Ishikawa (cell line): Measurements from ENCODE around the gene PUS3.
A peak's percentile ranks its signal among the peaks of the same experiment; 100 is the strongest.

Source experiments
- CEBPB ChIP-seq: IDR thresholded peaks from 2 replicates; pipeline ENCODE4 v1.6.1; 2012
- CREB1 ChIP-seq: IDR thresholded peaks from 2 replicates; pipeline ENCODE4 v1.6.1; 2012; ENCODE audit warnings: low read depth
- EGR1 ChIP-seq: IDR thresholded peaks from 2 replicates; pipeline ENCODE4 v1.6.1; 2012
- EP300 ChIP-seq: IDR thresholded peaks from 2 replicates; pipeline ENCODE4 v1.6.1; 2012; ENCODE audit warnings: borderline replicate concordance
- FOXM1 ChIP-seq: IDR thresholded peaks from 2 replicates; pipeline ENCODE4 v1.6.1; 2012; ENCODE audit warnings: low read depth, borderline replicate concordance
- MAX ChIP-seq: IDR thresholded peaks from 2 replicates; pipeline ENCODE4 v1.6.1; 2012
- NFIC ChIP-seq: IDR thresholded peaks from 2 replicates; pipeline ENCODE4 v1.6.1; 2012
- RAD21 ChIP-seq: IDR thresholded peaks from 2 replicates; pipeline ENCODE4 v1.6.1; 2012; ENCODE audit warnings: low read depth
- REST ChIP-seq: IDR thresholded peaks from 2 replicates; pipeline ENCODE4 v1.6.1; 2012; ENCODE audit warnings: low read depth, mild to moderate bottlenecking
- TAF1 ChIP-seq: IDR thresholded peaks from 2 replicates; pipeline ENCODE4 v1.6.1; 2012; ENCODE audit warnings: low read depth, mild to moderate bottlenecking
- TCF12 ChIP-seq: IDR thresholded peaks from 2 replicates; pipeline ENCODE4 v1.6.1; 2012; ENCODE audit warnings: low read depth
- TEAD4 ChIP-seq: IDR thresholded peaks from 2 replicates; pipeline ENCODE4 v1.6.1; 2012
- USF1 ChIP-seq: IDR thresholded peaks from 2 replicates; pipeline ENCODE4 v1.6.1; 2012
- YY1 ChIP-seq: IDR thresholded peaks from 2 replicates; pipeline ENCODE4 v1.6.1; 2012; ENCODE audit warnings: low read depth
- ZBTB7A ChIP-seq: IDR thresholded peaks from 2 replicates; pipeline ENCODE4 v1.6.1; 2012; ENCODE audit warnings: low read depth

PUS3 gene

DNA sequence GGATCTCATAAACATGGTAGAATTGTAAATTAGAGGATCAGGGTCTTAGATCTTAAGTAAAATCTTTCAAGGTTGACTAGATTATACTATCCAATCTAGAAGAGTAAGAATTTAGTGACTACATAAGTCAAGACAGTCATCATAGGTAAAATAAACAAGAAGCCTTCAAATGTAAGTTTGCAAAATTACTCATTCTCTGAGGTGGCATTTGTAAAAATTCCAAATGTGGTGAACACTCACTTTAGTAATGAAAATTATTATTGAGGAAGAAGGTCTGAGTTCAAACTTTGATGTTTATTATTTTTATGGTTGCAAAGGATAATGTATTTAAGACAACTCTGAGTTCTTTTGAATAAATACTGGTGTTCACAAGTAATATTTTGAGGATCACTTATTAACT is 10.9 kb downstream of the PUS3 start:
- no peak for TF ChIP-seq MAX
- TF ChIP-seq TEAD4 = no peak
- no peak for TF ChIP-seq RAD21
- TF ChIP-seq TAF1 = no peak
- TF ChIP-seq EGR1 = no peak
- TF ChIP-seq YY1 = no peak
- TF ChIP-seq EP300 = no peak

DNA sequence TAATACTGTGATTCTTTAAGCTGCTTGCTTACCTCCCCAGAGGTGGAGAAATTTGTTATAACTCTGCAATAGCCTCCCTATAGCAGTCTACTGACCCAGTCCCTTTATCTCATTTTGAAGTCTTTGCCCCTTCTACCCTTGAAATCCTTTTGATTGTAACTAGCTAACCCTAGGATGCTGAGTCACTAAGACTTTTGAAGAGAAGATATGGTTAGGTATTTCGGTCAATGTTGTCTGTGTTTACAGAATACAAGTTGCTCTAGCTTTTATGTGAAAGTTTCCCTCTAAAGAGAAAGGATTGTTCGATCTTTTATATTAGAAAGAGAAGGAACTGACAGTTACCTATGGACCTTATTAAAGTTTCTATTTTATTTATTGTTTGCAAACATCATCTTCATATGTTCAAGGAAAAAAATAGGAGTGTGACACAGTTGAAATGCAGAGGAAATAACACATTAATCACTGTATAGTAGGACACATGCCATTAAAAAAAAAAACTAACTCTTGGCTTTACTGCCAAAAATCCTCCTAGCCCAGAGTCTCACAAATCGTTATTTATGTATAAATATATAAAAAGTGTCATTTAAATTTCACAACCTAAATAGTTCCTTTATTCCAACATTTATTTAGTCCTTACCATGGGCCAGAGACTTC is 12.4 kb downstream of the PUS3 start:
- TF ChIP-seq TCF12 (no peak), FOXM1 (no peak)

- TF ChIP-seq CEBPB = no peak
- TF ChIP-seq TCF12 = peak; percentile 63; the same call in 1 of the 2 replicates
- no peak for TF ChIP-seq EP300
- TF ChIP-seq YY1 = no peak
- no peak for TF ChIP-seq RAD21
- TF ChIP-seq EGR1 = no peak
- 0 out of 2 replicates have a peak, but pooled peaks have one; percentile 38 for TF ChIP-seq ZBTB7A
- TF ChIP-seq REST = 0 out of 2 replicates have a peak, but pooled peaks have one; percentile 13
- peak; percentile 25 for TF ChIP-seq TEAD4
- TF ChIP-seq USF1 = no peak
- TF ChIP-seq MAX = peak; percentile 73
- TF ChIP-seq TAF1 = peak; percentile 43
- no peak; the same call in 1 of the 2 replicates for TF ChIP-seq NFIC
- no peak for TF ChIP-seq CREB1
Observed at GRCh38 chr11:125887373-125888324, 15.4 kb downstream of the PUS3 start, which contains the start of gene HYLS1. Gene HYLS1 (plus strand): TSS chr11:125887668. CDS start chr11:125899369, 11,701 bp downstream.

GRCh38 chr11:125886997-125887372 is 16.0 kb downstream of the PUS3 start:
- TF ChIP-seq TEAD4 = no peak
- TF ChIP-seq ZBTB7A = no peak
- TF ChIP-seq EGR1 = no peak
- TF ChIP-seq NFIC = no peak
- TF ChIP-seq YY1 = no peak
- no peak for TF ChIP-seq MAX

- TF ChIP-seq YY1 (no peak), TEAD4 (no peak), REST (no peak), RAD21 (no peak), MAX (no peak), USF1 (no peak)
Observed at GRCh38 chr11:125883375-125883774, 19.6 kb downstream of the PUS3 start.

- TF ChIP-seq CEBPB (no peak), USF1 (no peak), ZBTB7A (no peak), RAD21 (no peak), EGR1 (no peak), NFIC (no peak), CREB1 (no peak)
Observed at GRCh38 chr11:125881291-125881690, 21.7 kb downstream of the PUS3 start.
